ENCODE results near the gene GUCD1. TPM values are rescaled to one million over a fixed set of nuclear protein-coding genes. Genes with fewer than 3 reads are reported as not detected.

GUCD1 gene
- total RNA-seq, 2 donors from 2014 or later, result 44.4 to 58.7 TPM

DNA sequence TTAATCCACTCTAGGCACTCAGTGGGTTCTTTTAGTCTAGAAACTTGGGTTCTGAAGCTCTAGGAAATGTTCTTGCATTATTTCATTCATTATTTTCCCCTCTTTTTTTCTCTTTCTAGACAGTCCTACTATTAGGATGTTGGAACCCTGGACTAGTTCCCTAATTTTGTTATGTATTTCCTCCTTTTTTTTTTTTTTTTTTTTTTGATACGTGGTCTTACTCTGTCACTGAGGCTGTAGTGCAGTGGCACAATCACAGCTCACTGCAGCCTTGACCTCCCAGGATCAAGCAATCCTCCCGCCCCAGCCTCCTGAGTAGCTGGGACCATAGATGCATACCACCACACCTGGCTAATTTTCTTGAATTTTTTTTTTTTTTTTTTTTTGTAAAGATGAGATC lies 50.4 kb downstream of the GUCD1 start:
- Histone ChIP-seq H3K27ac (no peak overlapping the region), H3K36me3 (replicated peaks in 1 of 2; ENCODE audit: insufficient read depth in 1 of 2, low read depth in 2 of 2) (no peaks in the 10 kb centered on the region), H3K4me1 (no peaks in the 10 kb centered on the region), H3K9me3 (no peaks in the 10 kb centered on the region), H3K27me3 (no peaks in the 10 kb centered on the region), H3K4me3 (no peak overlapping the region)
- no peak for ATAC-seq
- TF ChIP-seq, protein P1, sequence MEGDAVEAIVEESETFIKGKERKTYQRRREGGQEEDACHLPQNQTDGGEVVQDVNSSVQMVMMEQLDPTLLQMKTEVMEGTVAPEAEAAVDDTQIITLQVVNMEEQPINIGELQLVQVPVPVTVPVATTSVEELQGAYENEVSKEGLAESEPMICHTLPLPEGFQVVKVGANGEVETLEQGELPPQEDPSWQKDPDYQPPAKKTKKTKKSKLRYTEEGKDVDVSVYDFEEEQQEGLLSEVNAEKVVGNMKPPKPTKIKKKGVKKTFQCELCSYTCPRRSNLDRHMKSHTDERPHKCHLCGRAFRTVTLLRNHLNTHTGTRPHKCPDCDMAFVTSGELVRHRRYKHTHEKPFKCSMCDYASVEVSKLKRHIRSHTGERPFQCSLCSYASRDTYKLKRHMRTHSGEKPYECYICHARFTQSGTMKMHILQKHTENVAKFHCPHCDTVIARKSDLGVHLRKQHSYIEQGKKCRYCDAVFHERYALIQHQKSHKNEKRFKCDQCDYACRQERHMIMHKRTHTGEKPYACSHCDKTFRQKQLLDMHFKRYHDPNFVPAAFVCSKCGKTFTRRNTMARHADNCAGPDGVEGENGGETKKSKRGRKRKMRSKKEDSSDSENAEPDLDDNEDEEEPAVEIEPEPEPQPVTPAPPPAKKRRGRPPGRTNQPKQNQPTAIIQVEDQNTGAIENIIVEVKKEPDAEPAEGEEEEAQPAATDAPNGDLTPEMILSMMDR (IDR thresholded peaks at IDR 0.05), result no peak
- no peak for TF ChIP-seq POLR2A (IDR thresholded peaks at IDR 0.05)
- 92 to 95% methylated on average over 2 of the region's 2 CpGs for WGBS, 2 donors
- intact Hi-C loops (cut with DNase I), result no loop called here
- no peak for DNase-seq

DNA sequence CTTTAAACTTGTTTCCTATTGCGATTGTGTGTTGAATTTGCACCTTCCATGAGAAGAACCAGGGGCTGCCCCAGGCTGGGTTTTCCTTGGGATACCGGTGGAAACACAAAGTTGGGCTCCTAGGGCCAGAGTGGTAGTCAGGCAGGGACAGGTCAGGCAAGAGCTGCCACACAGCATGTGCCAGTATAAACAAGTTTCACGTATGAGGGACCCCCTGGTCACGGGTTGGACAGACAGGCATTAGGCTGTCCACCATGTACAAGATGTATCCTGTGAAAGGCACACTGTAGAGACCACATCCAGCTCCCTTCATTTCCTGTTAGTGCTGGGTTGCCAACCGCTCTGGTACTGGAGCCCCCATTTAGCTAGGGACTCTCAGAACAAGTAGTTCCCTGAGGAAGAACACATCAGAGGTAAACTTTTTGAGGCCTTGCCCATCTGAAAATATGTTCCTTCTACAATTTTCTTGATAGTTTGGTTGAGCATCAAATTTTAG lies 51.0 kb downstream of the GUCD1 start:
- Histone ChIP-seq H3K27ac (no peak overlapping the region), H3K36me3 (replicated peaks in 1 of 2; ENCODE audit: insufficient read depth in 1 of 2, low read depth in 2 of 2) (no peaks in the 10 kb centered on the region), H3K9me3 (no peaks in the 10 kb centered on the region), H3K4me1 (no peaks in the 10 kb centered on the region), H3K4me3 (no peak overlapping the region), H3K27me3 (no peaks in the 10 kb centered on the region)
- 79 to 82% methylated on average over 5 of the region's 5 CpGs for WGBS, 2 donors
- ATAC-seq (no peak), DNase-seq (no peak)
- TF ChIP-seq POLR2A (IDR thresholded peaks at IDR 0.05), result no peak
- TF ChIP-seq, protein P1 (IDR thresholded peaks at IDR 0.05), result no peak
- intact Hi-C loops (cut with DNase I), result no loop called here

DNA sequence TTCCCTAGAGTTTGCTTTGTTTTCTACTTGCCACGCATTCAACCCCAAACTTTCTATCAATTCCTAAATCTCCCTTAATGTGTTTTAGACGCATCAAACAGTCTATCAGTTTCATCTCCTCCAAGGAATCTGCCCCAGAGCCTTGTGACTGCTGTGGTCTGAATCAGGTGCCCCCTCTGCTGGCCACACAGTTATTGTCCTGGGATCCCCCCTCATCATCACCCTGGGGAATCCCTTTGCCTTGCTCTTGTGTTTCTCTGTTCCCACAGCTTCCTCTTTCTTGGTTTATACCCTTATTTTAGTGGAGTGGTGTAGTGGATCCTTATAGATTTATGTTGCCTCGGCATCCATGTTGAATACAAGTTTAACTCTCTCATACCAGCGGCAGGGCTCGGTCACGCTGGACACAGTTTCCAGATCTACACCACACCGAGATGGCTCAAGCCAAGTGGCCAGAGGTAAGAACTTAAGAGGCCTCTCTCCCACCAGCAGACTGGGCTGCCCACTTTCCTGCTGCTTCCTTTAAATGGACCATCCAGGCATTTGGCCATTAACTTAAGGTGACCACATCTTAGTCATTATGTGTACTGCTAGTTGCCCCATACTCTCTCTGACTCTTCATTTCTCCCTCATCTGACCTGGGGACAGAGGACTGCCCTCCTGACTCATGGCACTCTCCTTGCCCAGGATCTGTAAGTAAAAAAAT lies 51.6 kb downstream of the GUCD1 start:
- Histone ChIP-seq H3K27me3 (no peaks in the 10 kb centered on the region), H3K4me3 (no peak overlapping the region), H3K36me3 (replicated peaks in 1 of 2; ENCODE audit: insufficient read depth in 1 of 2, low read depth in 2 of 2) (no peaks in the 10 kb centered on the region), H3K9me3 (no peaks in the 10 kb centered on the region), H3K27ac (no peak overlapping the region), H3K4me1 (no peaks in the 10 kb centered on the region)
- 73% methylated on average over 7 of the region's 7 CpGs for WGBS, 2 donors
- TF ChIP-seq, protein P1 (IDR thresholded peaks at IDR 0.05), result peak in 6 of 7 experiments; percentile 22 to 49 (median 38)
- TF ChIP-seq POLR2A (IDR thresholded peaks at IDR 0.05), result no peak
- peak; percentile 36 to 64 (median 50) for DNase-seq
- intact Hi-C loops (cut with DNase I), result no loop called here
- ATAC-seq, result peak; percentile 35

DNA sequence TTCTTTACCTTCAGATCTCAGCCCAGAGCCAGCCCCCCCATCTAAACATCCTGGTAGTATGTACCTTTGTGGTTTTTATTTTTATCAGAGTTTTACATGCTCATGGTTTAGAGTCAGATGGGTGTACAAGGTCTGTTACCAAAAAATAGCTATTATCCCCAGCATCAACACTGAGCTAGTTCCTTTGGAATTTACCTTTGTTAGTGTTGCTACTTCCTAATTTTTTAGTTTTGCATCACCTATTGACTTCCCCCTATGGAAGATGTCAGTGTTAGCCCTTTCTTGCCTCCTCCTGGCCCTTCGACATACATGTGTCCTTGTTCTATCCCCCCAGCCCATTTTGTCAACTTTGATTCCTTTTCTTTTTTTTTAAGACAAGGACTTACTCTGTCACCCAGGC lies 52.4 kb downstream of the GUCD1 start:
- ATAC-seq (no peak), DNase-seq (no peak)
- Histone ChIP-seq H3K27ac (no peak overlapping the region), H3K4me1 (no peaks in the 10 kb centered on the region), H3K4me3 (no peak overlapping the region), H3K36me3 (replicated peaks in 1 of 2; ENCODE audit: insufficient read depth in 1 of 2, low read depth in 2 of 2) (no peaks in the 10 kb centered on the region), H3K27me3 (no peaks in the 10 kb centered on the region), H3K9me3 (no peaks in the 10 kb centered on the region)
- TF ChIP-seq, protein P1 (IDR thresholded peaks at IDR 0.05), result no peak
- TF ChIP-seq POLR2A (IDR thresholded peaks at IDR 0.05), result no peak
- WGBS, 2 donors, result 75 to 79% methylated on average over 1 of the region's 1 CpG
- intact Hi-C loops (cut with DNase I), result no loop called here

DNA sequence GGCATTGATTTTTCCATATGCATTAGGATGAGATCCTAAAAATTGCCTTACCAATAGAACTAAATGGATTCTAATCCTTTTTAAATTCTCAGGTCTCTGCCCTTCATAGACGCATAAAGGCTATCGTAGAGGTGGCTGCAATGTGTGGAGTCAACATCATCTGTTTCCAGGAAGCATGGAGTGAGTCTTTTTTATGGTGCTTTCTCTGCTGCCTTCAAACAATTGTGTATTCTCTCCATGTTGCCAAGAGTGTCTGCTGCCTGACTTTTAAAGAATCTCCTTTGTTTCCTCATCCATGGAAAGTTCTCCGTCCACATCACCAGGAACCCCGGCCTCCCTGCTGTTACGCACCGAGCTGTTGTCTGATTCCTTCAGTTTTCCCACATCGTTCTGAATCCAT lies 52.9 kb downstream of the GUCD1 start:
- H3K27ac ChIP-seq, result no peak overlapping the region
- TF ChIP-seq, protein P1 (IDR thresholded peaks at IDR 0.05), result no peak
- no peak for TF ChIP-seq POLR2A (IDR thresholded peaks at IDR 0.05)
- no peak for DNase-seq
- no peaks in the 10 kb centered on the region for H3K4me1 ChIP-seq
- no peaks in the 10 kb centered on the region for H3K9me3 ChIP-seq
- no peak for ATAC-seq
- no peak overlapping the region for H3K4me3 ChIP-seq
- no peaks in the 10 kb centered on the region for H3K36me3 ChIP-seq (replicated peaks in 1 of 2; ENCODE audit: insufficient read depth in 1 of 2, low read depth in 2 of 2)
- WGBS, 2 donors, result 71 to 82% methylated on average over 7 of the region's 7 CpGs
- intact Hi-C loops (cut with DNase I), result no loop called here
- no peaks in the 10 kb centered on the region for H3K27me3 ChIP-seq
